HG02840 (cell line): ENCODE measurements around the gene SLC30A7.
A peak's percentile ranks its signal among the peaks of the same experiment; 100 is the strongest.

Experiments
- ATAC-seq: cut with Tn5 transposase; IDR thresholded peaks from one replicate; pipeline ENCODE4 v1.9.1; 2021; ENCODE audit warnings: mild to moderate bottlenecking, moderate library complexity, moderate number of reproducible peaks; ENCODE audit not compliant: unreplicated experiment, low FRiP score

SLC30A7 gene

GRCh38 chr1:101017448-101017847, 121.6 kb downstream of the SLC30A7 start:
- no peak for ATAC-seq

- no peak for ATAC-seq
These were observed 126.4 kb downstream of the SLC30A7 start for GRCh38 chr1:101022294-101022693.

- peak; percentile 18 for ATAC-seq
These were observed 129.4 kb downstream of the SLC30A7 start for GRCh38 chr1:101025283-101025656.

- peak; percentile 80 for ATAC-seq
These were observed 130.0 kb downstream of the SLC30A7 start, which contains the start of gene DPH5 for GRCh38 chr1:101025657-101026429. DPH5 (minus strand) TSS chr1:101025784; CDS start chr1:101025443, 341 bp downstream.

- ATAC-seq = no peak
These were observed 130.5 kb downstream of the SLC30A7 start for GRCh38 chr1:101026430-101026788.

- ATAC-seq = no peak
These were observed 131.4 kb downstream of the SLC30A7 start for GRCh38 chr1:101027194-101027772.

- ATAC-seq = no peak
These were observed 132.6 kb downstream of the SLC30A7 start for GRCh38 chr1:101028466-101028865.

GRCh38 chr1:101029184-101029583, 133.3 kb downstream of the SLC30A7 start:
- no peak for ATAC-seq

GRCh38 chr1:101030881-101031280, 135.0 kb downstream of the SLC30A7 start:
- no peak for ATAC-seq
